GM18519 (cell line): ENCODE results near the gene NT5C2.
"Not testable (repeated sequence)": the region's sequence is repeated elsewhere in the genome, so short reads cannot be mapped to it uniquely, and the experiment has no call there.

ENCODE experiments used
- ATAC-seq: cut with Tn5 transposase; IDR thresholded peaks from one replicate; pipeline ENCODE4 v1.9.1; 2021; ENCODE audit warnings: mild to moderate bottlenecking, moderate library complexity; ENCODE audit not compliant: unreplicated experiment, low FRiP score

NT5C2 gene

DNA sequence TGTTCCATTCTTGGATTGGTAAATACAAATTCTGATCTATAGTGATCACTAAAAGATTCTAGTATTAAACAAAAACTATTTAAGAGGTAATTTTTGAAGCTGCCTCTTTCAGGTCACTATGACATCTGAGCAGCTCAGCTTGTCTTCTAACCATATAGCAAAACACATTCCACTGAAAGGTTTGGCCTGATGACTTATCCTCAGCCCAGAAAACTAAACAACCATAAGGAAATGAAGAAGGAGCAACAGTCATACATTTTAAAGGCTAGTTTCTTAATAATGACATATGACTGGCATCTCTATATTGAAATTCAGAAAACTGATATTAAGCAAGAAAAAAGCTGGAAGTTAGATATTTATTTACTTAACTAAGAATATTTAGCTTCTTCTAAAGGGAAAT is 24.6 kb downstream of the NT5C2 start:
- no peak for ATAC-seq

GRCh38 chr10:103167554-103167953 is 25.5 kb downstream of the NT5C2 start:
- not testable (repeated sequence) for ATAC-seq

DNA sequence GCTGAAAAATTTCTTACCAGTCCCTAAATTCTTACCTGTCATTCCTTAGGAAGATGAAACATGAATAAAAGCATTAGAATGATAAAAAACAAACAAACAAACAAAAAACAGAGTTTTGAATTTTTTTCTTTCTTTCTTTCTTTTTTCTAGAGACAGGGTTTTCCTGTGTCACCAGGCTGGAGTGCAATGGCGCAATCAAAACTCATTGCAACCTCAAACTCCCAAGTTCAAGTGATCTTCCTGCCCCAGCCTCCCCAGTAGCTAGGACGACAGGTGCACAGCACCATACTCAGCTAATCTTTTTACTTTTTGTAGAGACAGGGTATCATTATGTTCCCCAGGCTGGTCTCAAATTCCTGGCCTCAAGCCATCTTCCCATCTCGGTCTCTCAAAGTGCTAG is 26.5 kb downstream of the NT5C2 start:
- ATAC-seq, result no peak

DNA sequence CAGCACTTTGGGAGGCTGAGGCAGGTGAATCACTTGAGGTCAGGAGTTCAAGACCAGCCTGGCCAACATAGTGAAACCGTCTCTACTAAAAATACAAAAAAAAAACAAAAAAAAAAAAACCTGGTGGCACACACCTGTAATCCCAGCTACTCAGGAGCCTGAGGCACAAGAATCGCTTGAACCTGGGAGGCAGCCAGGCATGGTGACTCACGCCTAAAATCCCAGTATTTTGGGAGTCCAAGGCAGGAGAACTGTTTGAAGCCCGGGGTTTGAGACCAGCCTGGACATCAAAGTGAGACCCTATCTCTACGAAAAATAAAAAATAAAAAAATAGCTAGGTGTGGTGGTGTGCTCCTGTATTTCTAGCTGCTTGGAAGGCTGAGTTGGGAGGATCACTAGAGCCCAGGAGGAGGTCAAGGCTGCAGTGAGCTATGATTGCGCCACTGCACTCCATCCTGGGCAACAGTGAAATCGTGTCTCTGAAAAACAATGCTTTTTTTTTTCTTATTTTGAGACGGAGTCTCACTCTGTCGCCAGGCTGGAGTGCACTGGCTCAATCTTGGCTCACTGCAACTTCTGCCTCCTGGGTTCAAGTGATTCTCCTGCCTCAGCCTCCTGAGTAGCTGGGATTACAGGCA is 29.2 kb downstream of the NT5C2 start:
- not testable (repeated sequence) for ATAC-seq

GRCh38 chr10:103157246-103157645 is 35.8 kb downstream of the NT5C2 start:
- no peak for ATAC-seq

GRCh38 chr10:103155471-103156085 is 37.5 kb downstream of the NT5C2 start:
- no peak for ATAC-seq

DNA sequence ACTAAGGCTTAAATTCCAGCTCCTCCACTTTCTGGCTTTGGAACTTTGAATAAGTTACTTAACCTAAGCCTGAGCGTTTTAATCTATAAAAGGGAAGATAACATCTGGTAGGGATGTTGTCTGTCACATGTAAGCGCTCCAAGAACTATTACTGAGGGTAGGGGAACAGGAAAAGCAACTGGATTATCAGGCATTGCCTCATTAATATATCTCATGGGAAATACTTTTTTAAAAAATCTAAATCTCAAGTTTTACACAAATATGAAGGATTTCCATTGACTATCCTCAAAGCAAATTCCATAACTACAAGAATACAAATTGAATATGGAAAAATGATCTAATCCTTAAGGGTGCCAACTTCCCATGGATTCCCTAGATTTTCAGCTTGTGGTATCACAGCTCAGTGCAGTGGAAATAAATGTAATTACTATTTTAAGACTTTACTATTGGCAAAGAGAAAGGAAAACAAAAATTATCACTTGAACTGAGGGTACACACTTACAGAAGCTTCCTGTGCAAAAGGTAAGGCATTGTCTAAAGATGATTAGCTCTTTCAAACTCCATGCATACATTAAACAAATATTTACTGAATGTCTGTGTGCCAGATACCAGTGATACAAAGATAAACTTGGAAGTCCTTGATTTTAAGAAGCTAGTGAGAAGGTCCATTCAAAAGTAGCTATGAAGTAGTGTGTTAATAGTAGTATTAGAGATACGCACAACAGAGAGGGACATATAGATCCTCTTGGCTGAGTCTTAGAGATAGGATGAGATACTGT is 38.4 kb downstream of the NT5C2 start:
- ATAC-seq, result no peak

DNA sequence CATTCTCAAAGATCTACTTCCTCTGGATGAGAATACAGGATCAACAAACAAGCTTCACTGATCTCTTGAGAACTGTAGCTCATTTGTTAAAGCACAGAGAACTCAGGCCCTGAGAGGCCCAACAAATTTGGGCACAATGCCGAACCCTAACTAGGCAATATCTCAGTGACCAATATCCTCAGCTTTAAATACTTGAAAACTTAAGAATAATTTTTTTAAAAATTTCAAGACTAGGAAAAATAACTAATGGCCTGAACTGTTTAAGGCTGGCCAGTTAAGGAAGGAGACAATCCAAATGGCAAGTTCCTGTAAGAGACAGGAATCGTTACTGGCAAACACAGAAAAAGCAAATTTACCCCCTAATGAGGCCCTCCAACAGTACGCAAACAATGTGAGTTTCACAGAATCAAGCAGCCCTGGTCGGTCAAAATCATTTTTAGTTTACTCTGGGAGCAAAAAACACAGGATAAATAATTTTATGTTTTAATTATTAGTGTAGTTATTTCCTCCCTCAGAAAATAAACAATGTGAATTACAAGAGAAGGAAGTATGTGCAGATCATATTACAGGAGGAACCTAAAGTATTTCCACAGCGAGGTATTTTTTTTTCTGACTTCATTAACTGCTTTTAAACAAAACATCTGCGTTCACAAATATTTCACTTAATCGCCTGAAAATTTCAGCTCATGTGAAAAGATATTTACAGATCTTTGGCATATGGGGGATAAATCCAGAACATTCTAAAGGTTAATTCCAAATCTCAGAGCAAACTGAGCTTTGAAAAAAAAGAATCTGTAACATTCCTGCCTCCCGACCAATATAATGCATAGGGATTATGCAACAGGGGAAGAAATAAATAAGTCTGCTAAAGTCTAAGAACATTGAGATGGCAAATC is 39.5 kb downstream of the NT5C2 start:
- ATAC-seq, result no peak

DNA sequence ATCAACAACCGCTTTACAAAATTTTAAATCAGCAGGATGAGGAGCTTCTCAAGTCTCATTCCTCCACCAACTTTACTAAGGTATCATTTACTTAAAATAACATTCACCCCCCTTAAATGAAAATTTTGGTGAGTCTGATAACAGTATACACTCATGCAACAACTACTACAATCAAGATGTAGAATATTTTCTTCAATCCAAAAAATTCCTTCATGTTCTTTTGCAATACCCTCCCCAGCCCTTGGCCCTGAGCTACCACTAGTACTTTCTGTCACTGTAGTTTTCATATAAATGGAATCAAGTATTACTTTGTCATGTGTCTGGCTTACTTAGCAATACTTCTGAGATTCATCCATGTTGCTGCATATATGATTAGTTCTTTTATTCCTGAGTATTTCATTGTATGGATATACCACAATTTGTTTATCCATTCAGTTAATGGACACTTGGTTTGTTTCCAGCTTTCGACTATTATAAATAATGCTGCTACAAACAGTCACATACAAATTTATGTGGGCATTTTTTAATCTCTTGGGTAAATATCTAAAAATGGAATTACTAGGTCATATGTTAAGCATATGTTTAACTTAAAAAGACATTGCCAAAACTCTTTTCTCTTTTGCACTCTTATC is 43.0 kb downstream of the NT5C2 start:
- ATAC-seq, result no peak

GRCh38 chr10:103147645-103148044 is 45.4 kb downstream of the NT5C2 start:
- ATAC-seq, result no peak

DNA sequence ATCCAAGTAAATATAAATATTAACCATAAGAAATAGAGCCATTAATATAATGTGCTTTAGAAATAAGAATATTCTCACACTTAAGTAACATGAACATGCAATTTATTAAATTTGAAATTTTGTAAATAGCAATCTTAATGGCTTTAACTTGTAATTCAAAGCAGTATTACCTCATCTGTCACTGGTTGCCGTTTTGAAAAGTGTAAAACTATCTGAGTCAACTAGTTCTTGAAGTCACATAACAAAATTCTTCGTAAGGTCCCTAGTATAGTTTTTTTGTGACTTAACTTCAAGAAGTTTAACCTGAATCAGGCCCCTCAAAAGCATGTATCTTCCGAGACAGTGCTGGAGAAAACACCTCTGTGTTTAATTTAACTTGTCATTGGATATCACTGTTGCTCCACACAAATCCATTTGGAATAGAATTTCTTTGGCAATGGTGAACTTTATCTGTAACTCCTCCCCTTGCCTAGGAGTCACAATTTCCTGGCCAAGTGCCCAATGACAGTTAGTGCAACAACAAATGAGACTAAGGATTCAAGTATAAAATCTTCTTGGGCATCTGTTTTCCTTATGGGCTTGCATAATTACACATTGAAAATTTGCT is 47.1 kb downstream of the NT5C2 start:
- ATAC-seq, result no peak

DNA sequence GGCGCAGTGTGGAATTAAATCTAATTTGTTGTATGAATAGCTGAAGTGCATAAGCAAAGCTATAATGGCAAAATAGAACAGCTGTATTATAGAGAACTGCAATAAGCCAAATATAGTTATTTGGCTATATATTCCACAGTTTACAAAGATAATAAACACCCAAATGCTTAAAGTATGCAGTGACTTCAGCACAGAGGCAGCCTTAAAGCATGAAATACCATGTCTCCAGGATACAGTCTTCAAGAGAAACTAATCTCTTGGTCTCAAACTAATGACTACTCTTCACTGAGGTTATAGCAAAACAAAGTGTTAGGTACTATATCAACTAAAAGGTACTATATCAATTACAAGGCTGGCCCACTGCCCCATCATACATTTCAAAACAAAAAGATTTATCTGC is 48.0 kb downstream of the NT5C2 start:
- no peak for ATAC-seq

DNA sequence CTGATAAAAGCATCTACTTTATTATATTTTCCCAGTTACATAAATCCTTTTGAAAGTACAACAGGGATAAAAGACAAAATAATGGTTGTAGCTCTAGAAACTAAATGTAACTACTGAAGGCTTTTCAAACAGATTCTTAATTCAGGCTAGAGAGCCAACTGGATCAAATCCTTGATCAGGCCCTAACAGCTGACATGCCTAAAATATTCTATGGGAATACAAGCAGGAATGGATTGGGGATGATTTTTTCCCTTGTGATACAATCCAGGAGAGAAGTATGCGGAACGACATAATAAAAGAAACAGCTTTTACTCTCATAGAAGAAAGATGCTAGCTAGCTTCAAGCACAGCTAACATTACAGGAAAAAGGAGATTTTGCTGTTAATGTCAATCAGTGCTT is 49.0 kb downstream of the NT5C2 start:
- ATAC-seq, result no peak

GRCh38 chr10:103143641-103144040 is 49.4 kb downstream of the NT5C2 start:
- not testable (repeated sequence) for ATAC-seq

DNA sequence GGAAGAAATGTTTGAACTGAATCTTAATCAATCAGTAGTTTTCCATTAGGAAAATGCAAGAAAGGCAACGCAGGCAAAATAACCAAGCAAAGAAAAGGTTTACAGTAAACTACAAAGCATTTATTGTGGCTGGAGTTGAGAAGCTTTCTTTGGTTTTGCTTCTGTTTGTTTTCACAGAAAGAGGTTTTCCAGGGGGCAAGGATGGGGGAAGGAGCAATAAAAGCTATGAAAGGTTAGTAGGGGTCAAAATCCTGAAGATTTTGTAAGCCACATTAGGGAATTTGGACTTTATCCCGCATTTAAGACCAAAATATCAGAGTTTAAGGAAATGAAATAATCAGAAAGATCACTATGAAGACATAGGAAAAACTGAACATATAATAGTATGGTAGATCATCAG is 51.1 kb downstream of the NT5C2 start:
- ATAC-seq, result no peak

DNA sequence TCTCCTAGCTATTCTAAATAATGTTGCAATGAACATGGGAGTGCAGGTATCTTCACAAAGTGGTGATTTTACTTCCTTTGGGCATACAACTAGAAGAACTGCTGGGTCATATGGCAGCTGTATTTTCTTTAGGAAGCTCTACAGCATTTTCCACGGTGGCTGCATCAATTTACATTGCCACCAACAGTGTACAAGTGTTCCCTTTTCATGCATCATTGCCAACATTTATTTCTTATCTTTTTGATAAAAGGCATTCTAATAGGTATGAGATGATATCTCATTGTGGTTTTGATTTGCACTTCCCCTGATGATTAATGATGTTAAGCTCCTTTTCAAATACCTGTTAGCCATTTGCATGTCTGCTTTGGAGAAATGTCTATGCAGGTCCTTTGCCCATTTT is 52.6 kb downstream of the NT5C2 start:
- ATAC-seq, result no peak

DNA sequence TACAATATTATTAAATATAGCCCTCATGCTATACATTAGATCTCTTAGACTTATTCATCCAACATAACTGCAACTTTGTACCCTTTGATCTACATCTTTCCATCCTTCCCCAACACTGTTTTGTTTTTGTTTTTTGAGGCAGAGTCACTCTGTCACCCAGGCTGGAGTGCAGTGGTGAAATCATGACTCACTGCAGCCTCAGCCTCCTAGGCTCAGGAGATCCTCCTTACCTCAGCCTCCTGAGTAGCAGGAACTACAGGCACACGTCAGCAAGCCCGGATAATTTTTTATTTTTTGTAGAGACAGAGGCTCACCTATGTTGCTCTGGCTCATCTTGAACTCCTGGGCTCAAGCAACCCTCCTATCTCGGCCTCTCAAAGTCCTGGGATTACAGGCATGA is 53.3 kb downstream of the NT5C2 start:
- no peak for ATAC-seq

DNA sequence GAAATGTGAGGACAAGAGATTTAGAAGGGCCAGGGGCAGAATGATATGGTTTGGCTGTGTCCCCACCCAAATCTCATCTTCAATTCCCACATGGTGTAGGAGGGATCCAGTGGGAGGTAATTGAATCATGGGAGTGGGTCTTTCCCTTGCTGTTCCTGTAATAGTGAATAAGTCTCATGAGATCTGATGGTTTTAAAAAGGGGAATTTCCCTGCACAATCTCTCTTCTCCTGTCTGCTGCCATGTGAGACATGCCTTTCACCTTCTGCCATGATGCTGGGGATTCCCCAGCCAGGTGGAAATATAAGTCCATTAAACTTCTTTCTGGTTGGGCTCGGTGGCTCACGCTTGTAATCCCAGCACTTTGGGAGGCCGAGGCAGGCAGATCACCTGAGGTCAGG is 57.9 kb downstream of the NT5C2 start:
- not testable (repeated sequence) for ATAC-seq

GRCh38 chr10:103130910-103131309 is 62.2 kb downstream of the NT5C2 start:
- ATAC-seq, result no peak

DNA sequence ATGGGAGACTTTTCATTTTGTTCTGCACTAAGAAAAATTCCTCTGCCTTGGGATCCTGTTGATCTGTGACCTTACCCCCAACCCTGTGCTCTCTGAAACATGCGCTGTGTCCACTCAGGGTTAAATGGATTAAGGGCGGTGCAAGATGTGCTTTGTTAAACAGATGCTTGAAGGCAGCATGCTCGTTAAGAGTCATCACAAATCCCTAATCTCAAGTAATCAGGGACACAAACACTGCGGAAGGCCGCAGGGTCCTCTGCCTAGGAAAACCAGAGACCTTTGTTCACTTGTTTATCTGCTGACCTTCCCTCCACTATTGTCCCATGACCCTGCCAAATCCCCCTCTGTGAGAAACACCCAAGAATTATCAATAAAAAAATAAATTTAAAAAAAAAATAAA is 62.9 kb downstream of the NT5C2 start:
- not testable (repeated sequence) for ATAC-seq
